AG04449 (cell line): ENCODE measurements around the gene MRPL14.
A peak's percentile ranks its signal among the peaks of the same experiment; 100 is the strongest.

ENCODE experiments used
- CTCF ChIA-PET: fragments of 350-600 bp; formaldehyde crosslinking; extraction: SDS; loops from one replicate; lab custom pipeline; 2021; ENCODE audit warnings: antibody characterized with exemption; lab: Yijun Ruan, JAX
- POLR2A ChIA-PET: fragments of 400-600, 350-600 bp; formaldehyde crosslinking; extraction: SDS; loops from one replicate; lab custom pipeline; 2020; ENCODE audit warnings: antibody characterized with exemption, inconsistent platforms; lab: Yijun Ruan, JAX
- DNase-seq: peaks from one replicate; pipeline ENCODE4 v3.0.0-alpha.2; 2010; ENCODE audit warnings: low read depth, low spot score
- H3K4me3 ChIP-seq: 2 replicates; pipeline ENCODE4 v1.5.1; 2011; ENCODE audit warnings: low read depth, mild to moderate bottlenecking, control low read depth, low read length
- CTCF ChIP-seq: IDR thresholded peaks from one replicate; pipeline ENCODE4 v1.5.1; 2011; ENCODE audit warnings: mild to moderate bottlenecking, moderate library complexity, low read length, control low read depth, inconsistent platforms; ENCODE audit not compliant: insufficient read depth; ENCODE audit errors: missing control alignments

MRPL14 gene

GRCh38 chr6:44078827-44079671 is 48.2 kb downstream of the MRPL14 start:
- CTCF ChIA-PET, result interaction anchor here (0.6 to 15.8 kb wide), 71 partner anchors 9 to 572 kb away, joined by 3 to 324 read pairs (median 4); partner anchors contain the start of genes LRRC73, POLH, VEGFA and XPO5
- TF ChIP-seq CTCF, result peak; percentile 83
- no peak overlapping the region for H3K4me3 ChIP-seq
- POLR2A ChIA-PET, result interaction anchor here (0.5 to 1.5 kb wide), 9 partner anchors 67 to 503 kb away, joined by 3 to 17 read pairs (median 4); partner anchors contain the start of genes HSP90AB1, POLH, VEGFA and XPO5
- DNase-seq, result no peak

- ChIA-PET CTCF (interaction anchor here (0.6 to 15.8 kb wide), 70 partner anchors 9 to 571 kb away, joined by 3 to 324 read pairs (median 4); partner anchors contain the start of genes LRRC73, POLH, VEGFA and XPO5), POLR2A (interaction anchor here (0.5 to 1.5 kb wide), 9 partner anchors 66 to 502 kb away, joined by 3 to 17 read pairs (median 4); partner anchors contain the start of genes HSP90AB1, POLH, VEGFA and XPO5)
- TF ChIP-seq CTCF, result no peak
- no peak overlapping the region for H3K4me3 ChIP-seq
- no peak for DNase-seq
Observed at GRCh38 chr6:44078219-44078826, 48.9 kb downstream of the MRPL14 start.

- POLR2A ChIA-PET, result no interaction called here
Observed at GRCh38 chr6:44077214-44077946, 49.9 kb downstream of the MRPL14 start.

GRCh38 chr6:44076356-44077213 is 50.7 kb downstream of the MRPL14 start:
- CTCF ChIA-PET, result interaction anchor here (1.4 to 15.8 kb wide), 19 partner anchors 8 to 467 kb away, joined by 3 to 324 read pairs (median 12); partner anchors contain the start of genes MRPS18A and VEGFA
- POLR2A ChIA-PET, result no interaction called here
- H3K4me3 ChIP-seq, result no peak overlapping the region
- TF ChIP-seq CTCF, result no peak
- DNase-seq, result no peak

More at GRCh38 chr6:44077214-44077946, 49.9 kb downstream of the MRPL14 start:
- no peak overlapping the region for H3K4me3 ChIP-seq
- TF ChIP-seq CTCF, result no peak
- CTCF ChIA-PET, result interaction anchor here (1.1 to 15.8 kb wide), 14 partner anchors 10 to 468 kb away, joined by 3 to 324 read pairs (median 14); partner anchors contain the start of gene VEGFA
- no peak for DNase-seq

- no peak overlapping the region for H3K4me3 ChIP-seq
- POLR2A ChIA-PET, result interaction anchor here (3.2 to 4.8 kb wide), 2 partner anchors 65 to 306 kb away, joined by 25 to 26 read pairs; partner anchors contain the start of gene VEGFA
- no peak for DNase-seq
- TF ChIP-seq CTCF, result no peak
- CTCF ChIA-PET, result interaction anchor here (1.0 to 15.8 kb wide), 50 partner anchors 9 to 466 kb away, joined by 3 to 324 read pairs (median 7); partner anchors contain the start of genes MRPS18A and VEGFA
Observed at GRCh38 chr6:44075647-44076355, 51.5 kb downstream of the MRPL14 start.
